IgD-negative memory B cell (primary cell): ENCODE data around the gene RPL3. TPM values are rescaled to one million over a fixed set of nuclear protein-coding genes. Genes with fewer than 3 reads are reported as not detected.
A peak's percentile ranks its signal among the peaks of the same experiment; 100 is the strongest.

Source experiments
- H3K27ac Mint-ChIP-seq, 3 donors: one replicate each; pipeline ENCODE4 v1.8.0; 2020 to 2022; ENCODE audit warnings: mild to moderate bottlenecking in 3 of 3, mixed read lengths in 3 of 3, moderate library complexity in 1 of 3
- H3K27me3 Mint-ChIP-seq: one replicate; pipeline ENCODE4 v1.8.0; 2021; ENCODE audit warnings: mixed read lengths
- H3K36me3 Mint-ChIP-seq: one replicate; pipeline ENCODE4 v1.8.0; 2020; ENCODE audit warnings: mild to moderate bottlenecking, mixed read lengths
- H3K4me1 Mint-ChIP-seq, 3 donors: one replicate each; pipeline ENCODE4 v1.8.0; 2020 to 2022; ENCODE audit warnings: mixed read lengths in 3 of 3, mild to moderate bottlenecking in 1 of 3
- H3K4me3 Mint-ChIP-seq, 4 donors: one replicate each; pipeline ENCODE4 v1.8.0; 2020 to 2022; ENCODE audit warnings: mild to moderate bottlenecking in 4 of 4, mixed read lengths in 4 of 4, moderate library complexity in 3 of 4
- H3K9me3 Mint-ChIP-seq, 3 donors: one replicate each; pipeline ENCODE4 v1.8.0; 2020 to 2021; ENCODE audit warnings: mixed read lengths in 3 of 3, mild to moderate bottlenecking in 1 of 3
- polyA plus RNA-seq: library from polyadenylated mRNA; unstranded; fragments of 300-500 nt; fragmentation: Illumina TruSeq; gene quantifications from one replicate; pipeline ENCODE4 v1.2.3, GENCODE V29; 2021

Gene RPL3
- polyA plus RNA-seq, 1 donor from 2014 or later = 4,030 TPM

DNA sequence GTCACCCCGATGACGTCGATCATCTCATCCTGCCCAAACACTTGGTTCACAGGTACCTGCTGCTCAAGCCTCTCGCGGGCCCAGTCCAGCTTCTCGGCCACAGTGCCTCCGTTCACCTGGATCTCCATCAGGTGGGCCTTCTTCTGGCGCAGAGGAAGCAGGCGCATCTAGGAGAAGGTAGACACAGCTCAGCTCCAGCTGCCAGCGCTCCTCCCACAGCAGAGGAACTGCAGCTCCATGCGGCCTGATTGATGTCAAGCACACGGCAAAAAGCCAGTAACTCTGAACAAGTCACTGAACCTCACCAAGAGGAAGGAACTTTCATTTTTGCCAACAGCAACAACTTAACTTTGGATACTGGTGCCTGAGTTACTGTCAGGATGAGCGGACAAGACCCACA is 4.0 kb downstream of the RPL3 start:
- peaks cover 28 to 44% (median 39%) of the 10 kb centered on the region in 3 donors for H3K4me1 Mint-ChIP-seq
- no peaks in the 10 kb centered on the region for H3K9me3 Mint-ChIP-seq
- peak overlapping the region in 2 of 3 donors; percentile 17 to 27 for H3K27ac Mint-ChIP-seq
- peaks cover 4% of the 10 kb centered on the region for H3K36me3 Mint-ChIP-seq
- H3K4me3 Mint-ChIP-seq = no peak overlapping the region
- no peaks in the 10 kb centered on the region for H3K27me3 Mint-ChIP-seq

DNA sequence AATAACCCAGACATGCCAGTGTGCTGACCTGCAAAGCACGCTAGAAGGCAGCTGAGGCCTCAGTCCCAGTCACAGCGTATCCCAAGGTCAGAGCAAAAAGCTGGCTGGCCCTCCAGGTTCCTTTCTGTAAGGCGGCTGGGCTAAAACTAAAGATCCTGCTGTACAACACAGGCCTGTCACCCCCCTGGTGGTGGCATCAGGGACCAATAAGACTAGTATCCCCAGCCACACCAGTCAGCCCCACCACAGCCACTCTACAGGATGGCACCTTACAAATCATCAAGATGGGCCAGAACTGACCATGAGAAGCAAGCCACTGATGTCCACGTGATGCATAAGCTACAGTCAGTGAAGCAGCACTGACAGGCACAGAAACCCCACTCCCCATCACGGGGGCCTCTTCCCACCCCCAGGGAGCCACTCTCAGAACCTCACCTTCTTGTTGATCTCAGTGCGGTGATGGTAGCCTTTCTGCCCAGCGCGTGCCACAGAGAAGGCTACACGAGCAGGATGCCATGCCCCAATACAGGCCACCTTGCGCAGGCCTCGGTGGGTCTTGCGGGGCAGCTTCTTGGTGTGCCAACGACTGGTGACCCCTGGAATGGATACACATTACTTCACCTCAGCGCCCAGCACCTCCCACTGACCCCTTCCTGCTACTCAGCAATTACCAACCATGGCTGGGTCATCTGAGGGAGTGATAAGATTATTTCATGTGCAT is 5.0 kb downstream of the RPL3 start:
- H3K36me3 Mint-ChIP-seq = peaks cover 4% of the 10 kb centered on the region
- peaks cover 34 to 41% (median 39%) of the 10 kb centered on the region in 3 donors for H3K4me1 Mint-ChIP-seq
- H3K27ac Mint-ChIP-seq = no peak overlapping the region

DNA sequence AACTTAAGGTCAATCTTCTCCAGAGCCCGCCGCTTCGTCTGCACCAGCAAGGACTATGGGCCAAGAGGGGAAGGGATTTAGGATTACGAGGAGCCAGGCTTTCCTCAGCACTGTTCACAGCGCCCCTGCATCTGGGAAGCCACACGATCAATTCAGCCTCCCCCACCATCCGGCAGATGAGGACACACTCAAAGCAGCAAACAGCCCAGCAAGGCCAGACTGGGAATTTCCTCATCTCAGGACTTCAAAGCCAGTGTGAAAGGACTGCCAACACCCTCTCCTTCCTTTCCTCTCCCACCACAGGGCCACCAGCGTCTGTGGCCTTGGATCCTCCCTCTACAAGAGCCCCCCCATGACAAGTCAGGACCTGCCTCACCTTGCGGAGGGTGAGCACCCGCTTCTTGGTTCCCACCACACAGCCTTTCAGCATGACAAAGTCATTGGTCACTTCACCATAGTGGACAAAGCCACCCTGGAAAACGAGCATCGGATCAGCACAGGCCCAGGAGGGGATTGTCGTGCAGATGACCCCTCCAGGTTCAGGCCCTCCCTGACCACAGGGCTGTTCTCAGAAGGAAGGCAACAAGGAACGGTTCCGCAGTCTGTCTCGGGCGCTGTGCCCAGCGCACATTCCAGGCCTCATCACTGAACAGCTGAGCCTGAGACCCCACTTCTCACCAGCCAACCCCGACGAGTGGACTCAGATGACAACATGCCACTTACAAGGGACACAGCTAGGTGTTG is 6.0 kb downstream of the RPL3 start:
- peak overlapping the region in 1 of 3 donors; percentile 70 for H3K27ac Mint-ChIP-seq

More for the DNA sequence above, 5.0 kb downstream of the RPL3 start:
- Mint-ChIP-seq H3K27me3 (no peaks in the 10 kb centered on the region), H3K4me3 (peak overlapping the region in 2 of 4 donors; percentile 22 to 52), H3K9me3 (no peaks in the 10 kb centered on the region)

DNA sequence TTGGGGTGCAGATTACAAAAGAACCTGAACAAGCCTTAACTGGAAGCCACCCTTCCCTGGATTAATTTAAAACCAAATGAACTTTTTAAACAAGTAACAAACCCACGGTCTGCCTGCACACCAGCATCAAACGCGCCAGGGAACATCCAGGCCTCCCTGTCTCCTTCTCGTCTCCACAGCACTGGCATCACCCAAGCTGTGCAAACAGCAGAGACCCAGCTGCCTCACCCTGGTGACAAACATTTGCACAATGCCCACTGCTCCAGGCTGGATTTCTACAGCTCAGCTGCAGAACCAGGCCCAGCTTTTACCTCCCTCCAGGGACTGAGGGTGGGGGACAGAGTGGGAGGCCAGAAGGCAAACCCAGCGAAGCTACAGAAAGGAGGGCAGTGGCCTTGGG is 7.0 kb downstream of the RPL3 start:
- Mint-ChIP-seq H3K27ac (peak overlapping the region in 1 of 3 donors; percentile 82), H3K9me3 (no peaks in the 10 kb centered on the region), H3K4me1 (peaks cover 20 to 27% (median 22%) of the 10 kb centered on the region in 3 donors)

More for the DNA sequence above, 6.0 kb downstream of the RPL3 start:
- Mint-ChIP-seq H3K27me3 (no peaks in the 10 kb centered on the region), H3K4me1 (peaks cover 30 to 35% (median 32%) of the 10 kb centered on the region in 3 donors), H3K4me3 (peak overlapping the region in 1 of 4 donors; percentile 78), H3K36me3 (peaks cover 2% of the 10 kb centered on the region), H3K9me3 (no peaks in the 10 kb centered on the region)

DNA sequence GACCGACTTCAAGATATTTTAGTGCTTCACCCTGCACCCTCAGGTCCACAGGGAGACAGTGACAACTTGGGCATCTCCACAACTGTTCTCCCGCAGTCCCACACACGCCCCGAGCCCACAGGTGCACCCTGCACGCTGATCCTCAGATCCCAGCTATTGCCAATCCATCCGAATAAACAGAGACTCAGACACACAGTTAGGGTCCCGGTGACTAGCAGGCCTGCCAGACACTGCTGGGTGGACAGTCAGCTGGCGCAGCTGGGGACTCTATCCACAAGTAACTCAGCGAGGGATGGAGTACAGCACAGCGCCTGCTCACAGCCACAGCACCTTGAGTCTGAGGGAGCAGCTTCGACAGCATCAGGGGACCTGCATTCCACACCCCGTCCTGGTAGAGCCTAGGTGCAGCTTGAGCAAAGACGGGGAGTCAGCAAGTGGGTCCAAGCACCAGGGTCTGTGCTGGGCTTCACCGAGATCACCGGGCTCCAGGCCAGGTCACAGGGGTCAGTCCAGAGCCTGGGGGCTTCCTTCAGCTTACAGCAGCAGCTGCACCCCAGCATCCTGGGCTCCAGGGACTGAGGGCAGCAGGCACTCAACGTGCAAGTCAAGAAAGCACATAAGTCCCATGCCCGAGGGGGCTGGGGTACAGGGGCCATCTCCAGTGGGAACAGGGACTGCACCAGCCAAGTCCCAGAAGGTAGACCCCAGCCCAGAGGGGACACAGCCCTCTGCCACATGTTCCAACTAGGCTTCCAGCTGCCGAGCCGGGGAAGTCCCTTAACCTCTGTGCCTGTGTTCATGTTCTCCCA is 7.6 kb downstream of the RPL3 start:
- no peaks in the 10 kb centered on the region for H3K9me3 Mint-ChIP-seq
- peak overlapping the region in 2 of 3 donors; percentile 82 to 83 for H3K27ac Mint-ChIP-seq
- no peaks in the 10 kb centered on the region for H3K36me3 Mint-ChIP-seq
- H3K4me3 Mint-ChIP-seq = peak overlapping the region in 1 of 4 donors; percentile 62
- no peaks in the 10 kb centered on the region for H3K27me3 Mint-ChIP-seq
- H3K4me1 Mint-ChIP-seq = peaks cover 14 to 20% (median 16%) of the 10 kb centered on the region in 3 donors

More for the DNA sequence above, 7.0 kb downstream of the RPL3 start:
- Mint-ChIP-seq H3K27me3 (no peaks in the 10 kb centered on the region), H3K36me3 (peaks cover 1% of the 10 kb centered on the region), H3K4me3 (peak overlapping the region in 1 of 4 donors; percentile 62)

DNA sequence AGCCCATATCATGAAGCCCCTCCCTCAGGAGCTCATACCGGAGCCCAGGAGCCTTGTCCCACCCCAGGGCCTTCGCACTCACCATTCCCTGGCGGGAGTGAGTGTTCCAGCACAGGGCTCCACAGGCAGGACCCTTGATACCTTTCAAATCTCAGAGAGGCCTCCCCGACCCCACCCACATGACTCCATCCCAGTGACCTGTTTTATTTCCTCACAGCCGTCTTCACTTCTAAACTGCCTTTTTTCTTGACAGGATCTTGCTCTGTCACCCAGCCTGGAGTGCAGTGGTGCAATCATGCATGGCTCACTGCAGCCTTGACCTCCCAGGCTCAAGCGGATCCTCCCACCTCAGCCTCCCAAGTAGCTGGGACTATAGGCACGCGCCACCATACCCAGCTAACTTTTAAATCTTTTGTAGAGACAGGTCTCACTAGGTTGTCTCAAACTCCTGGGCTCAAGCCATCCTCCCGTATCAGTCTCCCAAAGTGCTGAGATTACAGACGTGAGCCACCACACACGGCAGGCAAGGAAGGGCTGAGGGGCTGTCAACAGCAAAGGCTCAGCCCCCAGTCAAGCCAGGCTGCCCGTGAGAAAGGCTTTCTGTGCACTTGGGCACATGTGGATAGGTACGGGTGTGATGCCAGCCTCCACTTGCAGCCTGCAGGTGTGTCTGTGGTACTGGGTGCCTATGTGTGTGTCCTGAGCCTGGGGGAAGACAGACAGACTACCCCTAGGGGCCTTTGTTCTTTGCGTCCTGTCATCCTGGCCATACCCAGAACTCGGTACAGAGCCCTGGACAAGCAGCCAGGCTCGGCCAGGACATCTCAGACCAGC is 9.3 kb downstream of the RPL3 start:
- Mint-ChIP-seq H3K27ac (peak overlapping the region in 2 of 3 donors; percentile 82 to 85), H3K9me3 (no peaks in the 10 kb centered on the region), H3K4me3 (peak overlapping the region in 1 of 4 donors; percentile 62), H3K27me3 (no peaks in the 10 kb centered on the region), H3K4me1 (peaks cover 6 to 16% (median 14%) of the 10 kb centered on the region in 3 donors), H3K36me3 (no peaks in the 10 kb centered on the region)

DNA sequence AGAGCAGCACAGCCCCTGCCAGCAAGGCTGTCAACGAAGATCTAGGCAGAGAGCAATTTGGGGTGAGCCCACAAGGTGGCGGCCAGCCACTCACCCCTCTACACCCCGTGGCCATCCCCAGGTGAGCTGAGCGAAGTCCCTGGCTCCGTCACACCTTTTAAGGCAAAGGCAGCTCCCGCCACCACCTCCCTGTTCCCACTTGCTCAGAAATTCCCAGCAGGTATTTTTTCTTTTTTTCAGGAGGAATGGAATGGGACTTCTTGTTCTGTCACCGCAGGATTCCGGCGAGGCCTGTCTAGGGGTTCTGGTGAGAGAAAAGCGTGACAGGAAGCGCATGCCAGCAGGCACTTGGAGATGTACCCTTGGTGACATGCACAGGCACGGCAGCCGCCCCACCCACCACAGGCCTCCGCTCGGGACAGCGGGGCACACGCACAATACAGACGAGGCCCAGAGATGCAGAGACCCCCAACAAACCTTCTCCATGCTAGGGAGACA is 10.0 kb downstream of the RPL3 start:
- Mint-ChIP-seq H3K36me3 (no peaks in the 10 kb centered on the region), H3K4me1 (peaks cover 6 to 16% (median 14%) of the 10 kb centered on the region in 3 donors), H3K27me3 (no peaks in the 10 kb centered on the region), H3K9me3 (no peaks in the 10 kb centered on the region), H3K27ac (peak overlapping the region in 1 of 3 donors; percentile 47), H3K4me3 (no peak overlapping the region)

DNA sequence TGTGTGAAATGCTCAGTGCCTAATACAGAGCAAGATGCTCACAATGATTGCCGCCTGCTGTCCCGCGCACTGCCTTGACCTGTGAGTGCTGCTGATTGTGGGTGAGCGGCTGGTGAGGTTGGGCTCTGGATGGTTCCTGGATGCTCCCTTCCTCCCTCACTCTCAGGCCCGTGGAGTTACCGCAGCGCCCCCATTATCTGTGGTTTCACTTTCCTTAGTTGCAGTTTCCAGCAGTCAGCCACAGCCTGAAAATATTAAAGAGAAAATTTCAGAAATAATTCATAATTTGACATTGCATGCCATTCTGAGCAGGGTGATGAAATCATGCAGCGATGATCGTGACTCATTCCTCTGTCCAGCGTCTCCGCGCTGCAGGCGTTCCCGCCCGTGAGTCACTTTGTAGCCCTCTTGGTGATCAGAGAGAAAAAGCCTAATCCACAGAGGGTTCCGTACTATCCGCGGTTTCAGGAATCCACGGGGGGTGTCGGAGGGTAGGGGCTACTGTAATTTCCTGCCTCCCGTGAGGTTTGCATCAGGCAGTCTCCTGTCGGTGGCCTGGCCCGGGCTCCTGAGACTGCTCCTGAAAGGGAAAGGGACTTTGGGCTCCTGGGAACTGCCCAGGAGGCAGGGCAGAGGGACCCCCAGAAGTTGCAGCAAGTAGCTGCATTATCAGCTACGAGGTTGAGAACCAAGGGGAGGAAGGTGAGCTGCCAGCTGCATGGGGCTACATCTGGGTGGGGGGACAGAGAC is 10.6 kb downstream of the RPL3 start:
- H3K4me1 Mint-ChIP-seq = peaks cover 6 to 15% (median 14%) of the 10 kb centered on the region in 3 donors
- H3K9me3 Mint-ChIP-seq = no peaks in the 10 kb centered on the region
- no peaks in the 10 kb centered on the region for H3K27me3 Mint-ChIP-seq
- peak overlapping the region in 2 of 4 donors; percentile 3 to 28 for H3K4me3 Mint-ChIP-seq
- peak overlapping the region in 2 of 3 donors; percentile 33 to 47 for H3K27ac Mint-ChIP-seq
- no peaks in the 10 kb centered on the region for H3K36me3 Mint-ChIP-seq

DNA sequence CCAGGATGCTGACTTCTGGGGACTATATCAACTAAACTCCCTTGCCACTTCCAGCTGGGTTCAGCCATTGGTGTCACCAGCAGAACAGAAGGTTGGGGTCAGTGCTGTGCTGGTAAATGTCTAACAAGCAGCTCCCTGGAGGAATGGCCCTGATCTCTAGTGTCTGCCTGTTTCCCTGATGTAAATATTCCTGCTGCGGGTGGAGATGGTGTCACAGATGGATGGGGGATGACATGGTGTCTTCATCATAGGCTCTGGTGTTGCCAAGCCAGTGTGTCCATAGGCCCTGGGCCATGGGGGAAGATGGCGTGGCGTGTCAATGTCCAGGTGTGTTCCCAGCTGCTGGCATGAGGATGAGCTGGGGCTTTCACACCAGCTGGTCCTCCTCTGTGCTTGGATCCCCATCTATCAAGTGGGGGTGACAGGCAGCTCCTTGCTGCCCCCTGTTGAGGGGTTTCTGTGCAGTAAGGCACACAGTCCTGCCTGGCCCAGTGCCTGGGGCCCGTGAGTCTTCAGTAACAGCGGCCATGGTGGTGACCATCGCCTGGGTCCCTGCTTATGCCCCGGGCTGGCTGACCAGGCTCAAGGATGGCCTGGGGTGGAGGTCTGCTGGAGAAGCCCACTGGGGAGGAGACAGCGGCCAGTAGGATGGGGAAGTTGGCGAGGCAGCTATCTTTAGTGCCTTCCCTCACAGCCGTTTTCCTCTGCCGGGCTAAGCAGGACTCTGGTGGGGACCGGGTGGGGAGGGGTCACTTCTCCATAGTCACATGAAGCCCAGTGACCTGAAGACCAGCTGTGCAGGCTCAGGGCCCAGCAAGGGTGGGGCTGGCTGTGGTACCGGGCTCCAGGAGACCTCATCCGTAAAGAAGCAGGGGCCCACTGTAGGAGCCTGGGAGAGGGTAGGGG is 12.7 kb downstream of the RPL3 start:
- Mint-ChIP-seq H3K27ac (peak overlapping the region in 2 of 3 donors; percentile 47 to 63), H3K4me3 (no peak overlapping the region), H3K9me3 (no peaks in the 10 kb centered on the region), H3K36me3 (no peaks in the 10 kb centered on the region), H3K4me1 (peaks cover 6 to 16% (median 14%) of the 10 kb centered on the region in 3 donors), H3K27me3 (no peaks in the 10 kb centered on the region)

DNA sequence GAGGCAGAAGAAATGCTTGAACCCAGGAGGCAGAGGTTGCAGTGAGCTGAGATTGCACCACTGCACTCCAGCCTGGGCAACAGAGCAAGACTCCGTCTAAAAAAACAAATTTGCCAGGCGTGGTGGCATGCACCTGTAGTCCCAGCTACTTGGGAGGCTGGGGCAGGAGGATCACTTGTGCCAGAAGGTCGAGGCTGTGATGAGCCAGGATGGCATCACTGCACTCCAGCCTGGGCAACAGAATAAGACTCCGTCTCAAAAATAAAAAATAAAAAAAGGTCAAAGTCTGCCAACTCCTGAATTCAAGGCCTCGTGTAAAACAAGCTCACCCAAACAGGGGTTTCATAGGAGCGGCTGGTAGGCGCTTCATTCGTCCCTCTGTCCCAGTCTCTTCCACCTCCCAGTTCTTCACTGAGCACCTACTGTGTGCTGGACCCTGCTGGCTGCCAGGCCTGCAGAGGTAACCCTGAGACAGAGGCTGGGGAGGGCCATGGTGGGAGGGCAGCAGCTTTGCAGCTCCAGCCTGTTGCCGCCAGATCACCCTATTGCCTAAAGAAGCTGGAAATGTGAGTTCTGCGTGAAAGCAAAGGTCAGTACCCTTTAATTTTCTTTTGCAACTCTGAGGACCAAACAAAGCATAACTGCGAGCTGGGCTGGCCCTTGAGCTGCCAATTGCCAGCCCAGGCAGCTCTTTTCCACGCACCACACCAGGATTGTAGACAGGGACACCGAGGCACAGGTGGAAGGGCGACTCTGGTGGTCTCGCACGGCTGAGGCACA is 15.3 kb downstream of the RPL3 start:
- H3K27ac Mint-ChIP-seq = peak overlapping the region in 1 of 3 donors; percentile 21

DNA sequence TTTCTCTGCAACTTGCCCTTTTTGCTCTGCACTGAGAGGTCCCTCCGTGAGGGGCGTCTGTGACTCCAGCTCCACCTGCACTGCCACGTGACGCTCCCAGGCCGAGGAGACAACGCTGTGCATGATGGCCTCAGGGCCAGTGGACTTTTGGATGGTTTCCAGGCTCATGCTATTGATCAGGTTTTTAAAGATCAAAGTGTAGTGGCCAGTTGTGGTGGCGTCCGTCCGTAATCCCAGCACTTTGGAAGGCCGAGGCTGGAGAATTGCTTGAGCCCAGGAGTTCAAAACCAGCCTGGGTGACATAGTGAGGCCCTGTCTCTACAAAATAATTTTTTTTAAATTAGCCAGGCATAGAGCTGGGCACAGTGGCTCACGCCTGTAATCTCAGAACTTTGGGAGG is 16.1 kb downstream of the RPL3 start:
- Mint-ChIP-seq H3K27me3 (no peaks in the 10 kb centered on the region), H3K4me3 (no peak overlapping the region), H3K9me3 (no peaks in the 10 kb centered on the region), H3K27ac (no peak overlapping the region), H3K36me3 (no peaks in the 10 kb centered on the region), H3K4me1 (peaks cover 10 to 19% (median 18%) of the 10 kb centered on the region in 3 donors)

More for the DNA sequence above, 15.3 kb downstream of the RPL3 start:
- Mint-ChIP-seq H3K36me3 (no peaks in the 10 kb centered on the region), H3K4me3 (no peak overlapping the region), H3K4me1 (peaks cover 10 to 19% (median 18%) of the 10 kb centered on the region in 3 donors), H3K9me3 (no peaks in the 10 kb centered on the region), H3K27me3 (no peaks in the 10 kb centered on the region)

DNA sequence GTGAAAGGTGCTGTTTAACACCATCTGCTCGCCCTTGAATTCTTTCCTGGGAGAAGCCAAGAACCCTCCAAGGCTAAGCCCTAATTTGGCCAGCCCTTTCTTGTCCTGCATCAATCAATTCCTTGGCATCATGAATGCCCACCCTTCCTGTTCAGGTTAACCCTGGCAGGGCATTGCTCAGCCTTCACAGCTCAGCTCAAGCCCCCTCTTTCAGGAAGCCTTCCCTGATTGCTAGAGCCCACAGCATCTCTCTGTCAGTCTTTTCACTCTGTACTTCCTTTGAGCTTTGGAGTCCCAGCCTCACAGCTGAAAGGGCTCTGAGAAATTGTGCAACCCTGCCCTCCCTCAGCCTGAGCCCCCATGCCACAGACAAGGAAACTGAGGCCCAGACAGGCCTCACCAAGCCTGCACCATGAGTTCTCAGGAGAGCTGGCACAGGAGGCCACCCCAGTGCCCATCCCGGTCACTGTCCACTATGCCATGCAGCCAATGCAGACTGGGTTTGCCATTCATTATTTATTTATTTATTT is 16.9 kb downstream of the RPL3 start:
- no peaks in the 10 kb centered on the region for H3K36me3 Mint-ChIP-seq
- H3K4me3 Mint-ChIP-seq = no peak overlapping the region
- peaks cover 15 to 23% (median 22%) of the 10 kb centered on the region in 3 donors for H3K4me1 Mint-ChIP-seq
- H3K9me3 Mint-ChIP-seq = no peaks in the 10 kb centered on the region
- H3K27me3 Mint-ChIP-seq = peaks cover 2% of the 10 kb centered on the region
- H3K27ac Mint-ChIP-seq = no peak overlapping the region
